GM06990 (cell line): Measurements from ENCODE around the gene CCSAP.

Experiments
- DNase-seq: peaks from one replicate; pipeline ENCODE4 v3.0.0-alpha.2; 2011; ENCODE audit not compliant: insufficient read length; ENCODE audit errors: extremely low read depth
- H3K27me3 ChIP-seq: replicated peaks from 2 replicates; pipeline ENCODE4 v1.6.0; 2011; ENCODE audit warnings: low read length; ENCODE audit not compliant: control insufficient read depth, insufficient read depth
- H3K36me3 ChIP-seq: 2 replicates; pipeline ENCODE4 v1.5.1; 2011; ENCODE audit warnings: low read length; ENCODE audit not compliant: control insufficient read depth, insufficient read depth
- H3K4me3 ChIP-seq: replicated peaks from 2 replicates; pipeline ENCODE4 v1.5.1; 2011; ENCODE audit warnings: low read depth, mild to moderate bottlenecking, control low read depth, low read length
- TF ChIP-seq, protein P1 (sequence below): IDR thresholded peaks from 2 replicates; pipeline ENCODE4 v1.5.1; 2011; ENCODE audit warnings: low read length, control low read depth, mild to moderate bottlenecking, inconsistent platforms; ENCODE audit not compliant: insufficient read depth, poor library complexity, severe bottlenecking

Gene CCSAP

DNA sequence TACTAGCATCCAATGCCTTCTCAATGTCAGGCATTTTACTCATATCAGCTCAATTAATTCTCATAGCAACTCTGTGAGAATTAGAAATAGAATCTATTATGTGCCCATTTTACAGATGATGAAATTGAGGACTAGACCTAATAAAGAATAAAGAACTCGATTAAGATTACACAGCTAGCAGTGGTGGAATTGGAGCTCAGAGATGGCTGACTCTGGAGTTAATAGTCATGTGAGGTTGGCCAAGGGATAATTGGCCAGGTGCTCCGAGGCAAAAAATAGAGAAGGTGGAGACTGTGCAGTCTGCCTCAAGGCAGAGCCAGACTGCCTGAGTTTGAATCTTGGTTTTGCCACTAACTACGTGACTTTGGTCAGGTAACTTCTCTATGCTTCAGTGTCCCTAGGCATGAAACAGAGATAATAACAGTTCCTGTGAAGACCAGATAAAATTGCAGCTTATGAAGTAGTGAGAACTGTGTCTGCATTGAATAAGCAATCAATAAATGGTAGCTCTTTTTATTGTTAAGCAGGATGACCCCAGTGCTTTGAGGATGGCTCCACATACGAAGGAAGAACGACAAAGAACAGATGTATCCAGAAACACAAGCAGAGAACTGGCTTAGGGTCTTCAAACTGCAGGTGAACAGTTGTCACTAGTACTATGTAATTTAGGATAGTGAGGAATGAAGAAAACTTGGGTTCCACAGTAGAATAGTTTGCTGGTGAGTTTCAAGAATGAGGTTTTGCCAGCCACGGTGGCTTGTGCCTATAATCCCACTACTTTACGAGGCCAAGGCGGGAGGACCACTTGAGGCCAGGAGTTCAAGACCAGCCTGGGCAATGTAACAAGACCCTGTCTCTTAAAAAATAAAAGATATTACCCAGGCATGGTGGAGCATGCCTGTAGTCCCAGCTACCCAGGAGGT lies 6.9 kb upstream of the CCSAP start:
- Histone ChIP-seq H3K27me3 (peaks cover 1% of the 10 kb centered on the region; the same call in 1 of the 2 replicates), H3K36me3 (no peaks in the 10 kb centered on the region), H3K4me3 (no peak overlapping the region)
- no peak for DNase-seq
- TF ChIP-seq, protein P1, sequence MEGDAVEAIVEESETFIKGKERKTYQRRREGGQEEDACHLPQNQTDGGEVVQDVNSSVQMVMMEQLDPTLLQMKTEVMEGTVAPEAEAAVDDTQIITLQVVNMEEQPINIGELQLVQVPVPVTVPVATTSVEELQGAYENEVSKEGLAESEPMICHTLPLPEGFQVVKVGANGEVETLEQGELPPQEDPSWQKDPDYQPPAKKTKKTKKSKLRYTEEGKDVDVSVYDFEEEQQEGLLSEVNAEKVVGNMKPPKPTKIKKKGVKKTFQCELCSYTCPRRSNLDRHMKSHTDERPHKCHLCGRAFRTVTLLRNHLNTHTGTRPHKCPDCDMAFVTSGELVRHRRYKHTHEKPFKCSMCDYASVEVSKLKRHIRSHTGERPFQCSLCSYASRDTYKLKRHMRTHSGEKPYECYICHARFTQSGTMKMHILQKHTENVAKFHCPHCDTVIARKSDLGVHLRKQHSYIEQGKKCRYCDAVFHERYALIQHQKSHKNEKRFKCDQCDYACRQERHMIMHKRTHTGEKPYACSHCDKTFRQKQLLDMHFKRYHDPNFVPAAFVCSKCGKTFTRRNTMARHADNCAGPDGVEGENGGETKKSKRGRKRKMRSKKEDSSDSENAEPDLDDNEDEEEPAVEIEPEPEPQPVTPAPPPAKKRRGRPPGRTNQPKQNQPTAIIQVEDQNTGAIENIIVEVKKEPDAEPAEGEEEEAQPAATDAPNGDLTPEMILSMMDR, result no peak

DNA sequence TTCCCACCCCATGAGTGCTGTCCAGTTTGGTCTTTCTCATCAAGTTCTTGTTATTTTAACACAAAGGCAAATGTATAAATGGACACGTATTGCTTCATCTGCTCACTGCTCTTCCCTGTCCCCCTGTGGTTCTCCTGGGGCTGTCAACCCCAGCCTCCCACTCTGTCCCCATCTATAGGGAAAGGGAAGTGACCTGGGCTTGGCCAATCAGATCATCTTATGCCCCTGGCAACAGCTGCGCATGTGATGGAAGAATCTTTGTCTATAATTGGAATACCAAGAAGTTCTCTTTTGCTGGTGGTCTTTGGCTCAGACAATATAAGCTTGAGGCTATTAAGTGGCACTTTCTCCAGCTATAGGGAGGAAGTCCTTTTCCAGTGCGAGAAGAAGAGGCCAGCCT lies 4.7 kb upstream of the CCSAP start:
- TF ChIP-seq, protein P1, result no peak
- no peaks in the 10 kb centered on the region for H3K36me3 ChIP-seq
- H3K4me3 ChIP-seq, result no peak overlapping the region
- DNase-seq, result no peak
- H3K27me3 ChIP-seq, result peaks cover 1% of the 10 kb centered on the region; the same call in 1 of the 2 replicates

DNA sequence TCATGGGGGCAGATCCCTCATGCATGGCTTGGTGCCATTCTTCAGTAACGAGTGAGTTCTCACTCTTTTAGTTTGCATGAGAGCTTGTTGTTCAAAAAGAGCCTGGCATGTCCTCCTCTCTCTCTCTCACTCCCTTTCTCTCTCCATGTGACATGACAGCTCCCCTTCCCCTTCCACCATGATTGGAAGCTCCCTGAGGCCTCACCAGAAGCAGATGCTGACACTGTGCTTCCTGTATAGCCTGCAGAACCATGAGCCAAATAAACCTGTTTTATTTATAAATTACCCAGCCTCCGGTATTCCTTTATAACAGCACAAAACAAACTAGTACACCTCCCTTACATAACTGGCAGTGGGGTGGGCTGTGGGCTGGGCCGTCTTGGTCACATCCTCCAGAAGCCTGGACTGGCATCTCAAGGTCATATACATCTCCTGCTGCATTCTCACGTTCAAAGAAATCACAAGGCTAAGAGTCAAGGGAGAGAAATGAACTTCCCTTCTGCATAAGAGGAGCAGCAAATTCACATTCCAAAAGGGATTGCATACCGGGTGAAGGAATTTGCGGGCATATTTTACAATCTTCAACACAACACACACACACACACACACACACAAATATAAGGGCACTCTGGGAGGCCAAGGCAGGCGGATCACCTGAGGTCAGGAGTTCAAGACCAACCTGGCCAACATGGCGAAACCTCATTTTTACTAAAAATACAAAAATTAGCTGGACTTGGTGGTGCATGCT lies 2.3 kb upstream of the CCSAP start:
- Histone ChIP-seq H3K36me3 (no peaks in the 10 kb centered on the region), H3K27me3 (peaks cover 1% of the 10 kb centered on the region; the same call in 1 of the 2 replicates), H3K4me3 (no peak overlapping the region)
- TF ChIP-seq, protein P1, result no peak
- no peak for DNase-seq

DNA sequence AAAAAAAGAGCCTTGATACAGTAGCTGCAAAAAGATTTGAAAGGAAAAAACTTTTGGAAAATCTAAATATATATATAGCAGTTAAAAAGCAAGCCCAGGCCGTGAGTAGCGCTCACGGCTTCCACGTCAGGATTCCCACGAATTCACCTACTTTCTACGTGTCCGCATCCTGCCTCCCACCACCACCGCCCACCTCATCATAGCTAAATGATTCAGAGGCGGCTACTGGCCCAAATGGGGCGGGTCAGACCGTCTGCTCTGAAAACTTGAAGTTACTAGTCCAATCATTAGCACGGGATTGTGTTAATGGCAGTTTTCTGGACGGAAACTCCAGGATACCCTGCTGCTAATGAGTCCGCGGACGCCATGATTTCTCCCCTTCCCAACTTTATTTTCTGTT lies 1.3 kb upstream of the CCSAP start:
- Histone ChIP-seq H3K4me3 (no peak overlapping the region), H3K36me3 (no peaks in the 10 kb centered on the region), H3K27me3 (peaks cover 1% of the 10 kb centered on the region; the same call in 1 of the 2 replicates)
- DNase-seq, result no peak
- TF ChIP-seq, protein P1, result no peak

DNA sequence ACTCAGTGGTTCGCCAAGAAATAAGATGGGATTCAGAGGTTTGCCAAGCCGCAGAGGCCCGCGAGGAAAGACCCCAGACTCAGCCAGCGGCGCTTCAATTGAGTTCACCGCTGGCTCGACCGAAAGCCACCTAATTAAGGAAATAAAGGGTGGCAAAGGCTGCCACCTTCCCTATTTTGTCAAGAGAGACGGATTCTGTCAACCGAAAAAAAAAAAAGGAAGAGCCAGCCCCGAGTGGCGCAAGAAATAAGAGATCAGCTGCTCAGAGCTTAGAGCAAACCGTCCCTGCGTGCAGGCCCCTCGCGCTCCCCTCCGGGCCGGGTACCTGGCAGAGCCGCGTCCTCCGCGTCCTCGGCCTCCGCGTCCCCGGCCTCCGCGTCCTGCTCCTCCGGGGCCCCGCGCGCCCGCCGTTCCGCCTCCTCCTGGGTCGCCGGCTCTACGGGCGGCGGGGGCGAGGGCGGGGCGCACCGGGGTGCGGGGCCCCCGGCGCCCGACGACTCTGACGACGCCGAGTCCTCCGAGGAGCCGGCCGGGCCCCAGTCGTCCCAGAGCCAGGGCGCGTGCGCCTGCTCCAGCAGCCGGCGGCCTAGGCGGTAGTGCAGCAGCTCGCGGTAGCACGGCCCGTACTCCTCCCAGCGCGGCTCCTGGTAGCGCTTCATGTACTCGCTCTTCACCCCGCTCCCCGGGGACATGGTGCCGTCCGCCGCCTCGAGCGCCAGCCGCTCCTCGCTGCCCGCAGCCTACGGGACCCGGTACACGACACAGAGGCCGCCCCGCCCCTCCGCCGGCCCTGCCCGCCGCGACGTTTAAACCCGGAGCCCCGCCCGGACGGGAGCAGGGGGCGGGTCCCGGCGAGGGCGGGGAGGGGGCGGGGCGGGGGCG lies 832 bp downstream of the CCSAP start:
- DNase-seq, result peak; percentile 85
- Histone ChIP-seq H3K27me3 (peaks cover 1% of the 10 kb centered on the region; the same call in 1 of the 2 replicates), H3K4me3 (peak overlapping the region; percentile 80), H3K36me3 (no peaks in the 10 kb centered on the region)
- TF ChIP-seq, protein P1, result no peak
